ENCODE results near the gene HTATIP2. TPM values are rescaled to one million over a fixed set of nuclear protein-coding genes. Genes with fewer than 3 reads are reported as not detected.
A peak's percentile ranks its signal among the peaks of the same experiment; 100 is the strongest.

HTATIP2 gene
- total and polyA plus RNA-seq, 2 experiments from 2014 or later: 45.0 to 57.5 TPM

DNA sequence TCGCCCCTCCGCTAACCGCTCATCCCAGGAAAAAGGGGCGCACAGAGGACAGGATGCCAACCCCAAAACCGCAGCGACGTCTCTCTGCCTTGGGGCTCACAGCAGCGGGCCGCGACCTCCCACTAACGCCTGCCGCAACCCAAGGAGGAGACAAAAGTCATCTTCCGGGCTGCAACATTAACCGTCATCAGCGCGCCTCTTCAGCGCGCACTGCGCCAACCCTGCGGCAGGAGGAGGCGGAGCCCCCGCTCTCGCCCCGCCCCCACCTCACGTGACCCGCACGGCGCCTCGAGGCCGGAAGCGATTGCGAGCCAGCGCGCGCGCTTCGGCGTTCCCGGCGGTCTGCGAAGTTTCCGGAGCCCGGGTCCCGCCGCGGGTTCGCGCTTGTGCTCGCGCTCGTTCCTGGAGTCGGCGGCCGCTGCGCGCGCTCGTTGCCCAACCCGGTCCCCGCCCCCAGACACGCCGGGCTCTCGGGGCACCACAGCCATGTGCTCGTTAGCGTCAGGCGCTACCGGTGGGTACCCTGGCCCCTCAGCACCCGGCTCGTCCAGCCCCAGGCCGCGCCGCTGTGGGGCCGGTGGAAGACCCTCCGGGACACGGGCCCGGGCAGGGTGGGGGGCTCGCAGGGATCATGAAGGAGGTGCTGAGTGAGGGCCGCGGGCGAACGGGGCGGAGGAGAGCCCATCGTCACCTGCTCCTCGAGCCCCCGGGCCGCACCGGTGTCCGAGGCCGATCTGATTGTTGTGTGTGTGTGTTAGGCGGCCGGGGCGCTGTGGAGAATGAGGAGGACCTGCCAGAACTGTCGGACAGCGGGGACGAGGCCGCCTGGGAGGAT, 24.0 kb downstream of the HTATIP2 start, which contains the start of gene PRMT3 (continued):
- TF ChIP-seq CTCF (conservative IDR thresholded peaks at IDR 0.05; ENCODE audit: low read depth in 2 of 2) (peak in 1 of 2 experiments; percentile 97; a peak in 2 of 4 replicates), CREB1 (CRISPR knock-in tag; IDR thresholded peaks at IDR 0.05; ENCODE audit: low read depth) (peak; percentile 95), ZNF114 (CRISPR knock-in tag; IDR thresholded peaks at IDR 0.05) (no peak)

GRCh38 chr11:20388096-20389055, 24.9 kb downstream of the HTATIP2 start:
- Histone ChIP-seq H3K27me3 (ENCODE audit: insufficient read depth) (no peaks in the 10 kb centered on the region), H3K4me3 (peak overlapping the region; percentile 94), H3K9me2 (ENCODE audit: insufficient read depth) (no peaks in the 10 kb centered on the region), H3K4me1 (ENCODE audit: insufficient read depth) (peaks cover 7% of the 10 kb centered on the region; the same call in 1 of the 2 replicates), H3K79me2 (replicated peaks; ENCODE audit: insufficient read depth) (peaks cover 8% of the 10 kb centered on the region), H3K27ac (ENCODE audit: low read depth) (peak overlapping the region; percentile 80), H3F3A (replicated peaks; ENCODE audit: low read depth) (no peaks in the 10 kb centered on the region), H2AFZ (peak overlapping the region; percentile 93), H3K4me2 (peak overlapping the region; percentile 88), H3K36me3 (ENCODE audit: insufficient read depth) (no peaks in the 10 kb centered on the region), H4K20me1 (replicated peaks; ENCODE audit: insufficient read depth) (no peaks in the 10 kb centered on the region)
- Mint-ChIP-seq H3K4me1 (peaks cover 8% of the 10 kb centered on the region; the same call in 2 of the 3 replicates), H3K4me3 (peak overlapping the region; percentile 99), H3K9me3 (no peaks in the 10 kb centered on the region; the same call in 2 of the 3 replicates), H3K27ac (peak overlapping the region; percentile 98), H3K36me3 (ENCODE audit: low read depth) (peaks cover 17% of the 10 kb centered on the region), H3K27me3 (ENCODE audit: insufficient read depth, low read depth, poor library complexity) (peaks cover 11% of the 10 kb centered on the region)
- ATAC-seq (no peak; the same call in 2 of the 3 replicates), DNase-seq (ENCODE audit: low spot score) (no peak)
- no peak for TF ChIP-seq ETS1 (IDR thresholded peaks at IDR 0.05)
- TF ChIP-seq REST (IDR thresholded peaks at IDR 0.05; ENCODE audit: unreplicated experiment): no peak
- TF ChIP-seq, protein P1, sequence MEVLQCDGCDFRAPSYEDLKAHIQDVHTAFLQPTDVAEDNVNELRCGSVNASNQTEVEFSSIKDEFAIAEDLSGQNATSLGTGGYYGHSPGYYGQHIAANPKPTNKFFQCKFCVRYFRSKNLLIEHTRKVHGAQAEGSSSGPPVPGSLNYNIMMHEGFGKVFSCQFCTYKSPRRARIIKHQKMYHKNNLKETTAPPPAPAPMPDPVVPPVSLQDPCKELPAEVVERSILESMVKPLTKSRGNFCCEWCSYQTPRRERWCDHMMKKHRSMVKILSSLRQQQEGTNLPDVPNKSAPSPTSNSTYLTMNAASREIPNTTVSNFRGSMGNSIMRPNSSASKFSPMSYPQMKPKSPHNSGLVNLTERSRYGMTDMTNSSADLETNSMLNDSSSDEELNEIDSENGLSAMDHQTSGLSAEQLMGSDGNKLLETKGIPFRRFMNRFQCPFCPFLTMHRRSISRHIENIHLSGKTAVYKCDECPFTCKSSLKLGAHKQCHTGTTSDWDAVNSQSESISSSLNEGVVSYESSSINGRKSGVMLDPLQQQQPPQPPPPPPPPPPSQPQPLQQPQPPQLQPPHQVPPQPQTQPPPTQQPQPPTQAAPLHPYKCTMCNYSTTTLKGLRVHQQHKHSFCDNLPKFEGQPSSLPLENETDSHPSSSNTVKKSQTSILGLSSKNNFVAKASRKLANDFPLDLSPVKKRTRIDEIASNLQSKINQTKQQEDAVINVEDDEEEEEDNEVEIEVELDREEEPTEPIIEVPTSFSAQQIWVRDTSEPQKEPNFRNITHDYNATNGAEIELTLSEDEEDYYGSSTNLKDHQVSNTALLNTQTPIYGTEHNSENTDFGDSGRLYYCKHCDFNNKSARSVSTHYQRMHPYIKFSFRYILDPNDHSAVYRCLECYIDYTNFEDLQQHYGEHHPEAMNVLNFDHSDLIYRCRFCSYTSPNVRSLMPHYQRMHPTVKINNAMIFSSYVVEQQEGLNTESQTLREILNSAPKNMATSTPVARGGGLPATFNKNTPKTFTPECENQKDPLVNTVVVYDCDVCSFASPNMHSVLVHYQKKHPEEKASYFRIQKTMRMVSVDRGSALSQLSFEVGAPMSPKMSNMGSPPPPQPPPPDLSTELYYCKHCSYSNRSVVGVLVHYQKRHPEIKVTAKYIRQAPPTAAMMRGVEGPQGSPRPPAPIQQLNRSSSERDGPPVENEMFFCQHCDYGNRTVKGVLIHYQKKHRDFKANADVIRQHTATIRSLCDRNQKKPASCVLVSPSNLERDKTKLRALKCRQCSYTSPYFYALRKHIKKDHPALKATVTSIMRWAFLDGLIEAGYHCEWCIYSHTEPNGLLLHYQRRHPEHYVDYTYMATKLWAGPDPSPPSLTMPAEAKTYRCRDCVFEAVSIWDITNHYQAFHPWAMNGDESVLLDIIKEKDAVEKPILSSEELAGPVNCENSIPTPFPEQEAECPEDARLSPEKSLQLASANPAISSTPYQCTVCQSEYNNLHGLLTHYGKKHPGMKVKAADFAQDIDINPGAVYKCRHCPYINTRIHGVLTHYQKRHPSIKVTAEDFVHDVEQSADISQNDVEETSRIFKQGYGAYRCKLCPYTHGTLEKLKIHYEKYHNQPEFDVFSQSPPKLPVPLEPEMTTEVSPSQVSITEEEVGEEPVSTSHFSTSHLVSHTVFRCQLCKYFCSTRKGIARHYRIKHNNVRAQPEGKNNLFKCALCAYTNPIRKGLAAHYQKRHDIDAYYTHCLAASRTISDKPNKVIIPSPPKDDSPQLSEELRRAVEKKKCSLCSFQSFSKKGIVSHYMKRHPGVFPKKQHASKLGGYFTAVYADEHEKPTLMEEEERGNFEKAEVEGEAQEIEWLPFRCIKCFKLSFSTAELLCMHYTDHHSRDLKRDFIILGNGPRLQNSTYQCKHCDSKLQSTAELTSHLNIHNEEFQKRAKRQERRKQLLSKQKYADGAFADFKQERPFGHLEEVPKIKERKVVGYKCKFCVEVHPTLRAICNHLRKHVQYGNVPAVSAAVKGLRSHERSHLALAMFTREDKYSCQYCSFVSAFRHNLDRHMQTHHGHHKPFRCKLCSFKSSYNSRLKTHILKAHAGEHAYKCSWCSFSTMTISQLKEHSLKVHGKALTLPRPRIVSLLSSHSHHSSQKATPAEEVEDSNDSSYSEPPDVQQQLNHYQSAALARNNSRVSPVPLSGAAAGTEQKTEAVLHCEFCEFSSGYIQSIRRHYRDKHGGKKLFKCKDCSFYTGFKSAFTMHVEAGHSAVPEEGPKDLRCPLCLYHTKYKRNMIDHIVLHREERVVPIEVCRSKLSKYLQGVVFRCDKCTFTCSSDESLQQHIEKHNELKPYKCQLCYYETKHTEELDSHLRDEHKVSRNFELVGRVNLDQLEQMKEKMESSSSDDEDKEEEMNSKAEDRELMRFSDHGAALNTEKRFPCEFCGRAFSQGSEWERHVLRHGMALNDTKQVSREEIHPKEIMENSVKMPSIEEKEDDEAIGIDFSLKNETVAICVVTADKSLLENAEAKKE (CRISPR knock-in tag; IDR thresholded peaks at IDR 0.05): no peak
- TF ChIP-seq CREB1 (CRISPR knock-in tag; IDR thresholded peaks at IDR 0.05; ENCODE audit: low read depth): no peak
- TF ChIP-seq JUNB (IDR thresholded peaks at IDR 0.05; ENCODE audit: unreplicated experiment): no peak
- no peak for TF ChIP-seq POLR2AphosphoS5 (IDR thresholded peaks at IDR 0.05; ENCODE audit: low read depth)
- no peak for TF ChIP-seq ZNF114 (CRISPR knock-in tag; IDR thresholded peaks at IDR 0.05)
